Measurements from ENCODE around the gene ATP6V1G3. TPM values are rescaled to one million over a fixed set of nuclear protein-coding genes. Genes with fewer than 3 reads are reported as not detected.

ATP6V1G3 gene
- total and polyA plus RNA-seq, 7 donors, result not detected

- no peaks in the 10 kb centered on the region for H3K9me3 ChIP-seq
- WGBS, 2 donors, result 91 to 93% methylated on average over 6 of the region's 6 CpGs
- no peaks in the 10 kb centered on the region for H3K27me3 ChIP-seq
- peaks cover 0 to 4% (median 0%) of the 10 kb centered on the region in 4 donors for H3K4me1 ChIP-seq
- H3K4me3 ChIP-seq, result no peak overlapping the region
- H3K36me3 ChIP-seq, result no peaks in the 10 kb centered on the region
- H3K27ac ChIP-seq, result no peak overlapping the region
- TF ChIP-seq POLR2A (IDR thresholded peaks at IDR 0.05), result no peak
- TF ChIP-seq, protein P1, sequence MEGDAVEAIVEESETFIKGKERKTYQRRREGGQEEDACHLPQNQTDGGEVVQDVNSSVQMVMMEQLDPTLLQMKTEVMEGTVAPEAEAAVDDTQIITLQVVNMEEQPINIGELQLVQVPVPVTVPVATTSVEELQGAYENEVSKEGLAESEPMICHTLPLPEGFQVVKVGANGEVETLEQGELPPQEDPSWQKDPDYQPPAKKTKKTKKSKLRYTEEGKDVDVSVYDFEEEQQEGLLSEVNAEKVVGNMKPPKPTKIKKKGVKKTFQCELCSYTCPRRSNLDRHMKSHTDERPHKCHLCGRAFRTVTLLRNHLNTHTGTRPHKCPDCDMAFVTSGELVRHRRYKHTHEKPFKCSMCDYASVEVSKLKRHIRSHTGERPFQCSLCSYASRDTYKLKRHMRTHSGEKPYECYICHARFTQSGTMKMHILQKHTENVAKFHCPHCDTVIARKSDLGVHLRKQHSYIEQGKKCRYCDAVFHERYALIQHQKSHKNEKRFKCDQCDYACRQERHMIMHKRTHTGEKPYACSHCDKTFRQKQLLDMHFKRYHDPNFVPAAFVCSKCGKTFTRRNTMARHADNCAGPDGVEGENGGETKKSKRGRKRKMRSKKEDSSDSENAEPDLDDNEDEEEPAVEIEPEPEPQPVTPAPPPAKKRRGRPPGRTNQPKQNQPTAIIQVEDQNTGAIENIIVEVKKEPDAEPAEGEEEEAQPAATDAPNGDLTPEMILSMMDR (IDR thresholded peaks at IDR 0.05), result no peak
- no peak for TF ChIP-seq POLR2AphosphoS5 (IDR thresholded peaks at IDR 0.05)
- no peak for TF ChIP-seq EP300 (IDR thresholded peaks at IDR 0.05)
- no peak for DNase-seq
- intact Hi-C loops (cut with DNase I), result no loop called here
Observed at GRCh38 chr1:198496216-198497143, 44.0 kb downstream of the ATP6V1G3 start.

DNA sequence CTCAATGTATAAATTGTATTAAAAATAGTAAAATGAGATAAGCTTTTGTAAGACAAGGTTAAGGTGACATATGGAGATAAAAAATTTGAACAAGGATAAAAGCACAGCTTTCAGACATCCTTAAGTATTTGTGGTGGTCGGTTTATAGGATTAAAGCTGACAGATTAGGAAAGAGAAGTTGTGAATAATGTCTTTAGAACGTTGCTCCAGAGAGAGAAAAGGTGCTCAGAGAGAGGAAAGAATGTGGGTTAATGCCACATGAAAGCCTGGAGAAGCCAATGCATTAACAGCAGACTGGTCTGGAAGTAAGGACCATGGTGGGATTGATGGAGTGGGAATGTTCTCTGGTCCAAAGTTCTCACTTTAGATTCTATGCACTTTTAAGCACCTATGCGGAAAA, 44.8 kb downstream of the ATP6V1G3 start:
- Histone ChIP-seq H3K27ac (no peak overlapping the region), H3K4me1 (peaks cover 0 to 4% (median 0%) of the 10 kb centered on the region in 4 donors), H3K9me3 (no peaks in the 10 kb centered on the region), H3K36me3 (no peaks in the 10 kb centered on the region), H3K4me3 (no peak overlapping the region), H3K27me3 (no peaks in the 10 kb centered on the region)
- no peak for TF ChIP-seq POLR2A (IDR thresholded peaks at IDR 0.05)
- no peak for TF ChIP-seq POLR2AphosphoS5 (IDR thresholded peaks at IDR 0.05)
- TF ChIP-seq, protein P1 (IDR thresholded peaks at IDR 0.05), result no peak
- TF ChIP-seq EP300 (IDR thresholded peaks at IDR 0.05), result no peak
- 75 to 84% methylated on average over 3 of the region's 3 CpGs for WGBS, 2 donors
- intact Hi-C loops (cut with DNase I), result no loop called here
- DNase-seq, result no peak

DNA sequence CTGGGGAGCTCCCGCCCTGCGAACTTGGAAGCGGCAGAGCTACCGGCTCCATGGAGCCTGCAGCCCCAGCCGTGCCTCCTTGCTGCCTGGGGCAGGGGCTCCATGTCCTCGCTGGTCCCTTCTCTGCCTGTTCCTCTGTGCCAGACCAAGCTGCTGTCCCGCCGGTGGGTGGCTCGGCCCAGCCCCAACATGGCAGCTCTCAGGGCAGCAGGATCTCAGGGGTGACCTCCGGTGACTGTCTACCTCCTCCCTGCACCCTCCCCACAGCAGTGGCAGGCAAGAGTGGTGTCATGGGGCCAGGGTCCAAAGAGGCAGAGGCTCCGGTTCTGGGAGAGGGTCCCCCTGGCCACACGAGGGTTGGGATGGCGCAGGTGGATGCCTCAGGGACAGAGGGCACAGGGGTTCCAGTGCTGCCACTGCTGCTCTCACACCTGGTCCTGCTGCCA, 45.8 kb downstream of the ATP6V1G3 start:
- 96% methylated on average over 13 of the region's 13 CpGs for WGBS, 2 donors
- intact Hi-C loops (cut with DNase I), result no loop called here

GRCh38 chr1:198494139-198494538, 46.3 kb downstream of the ATP6V1G3 start:
- H3K36me3 ChIP-seq, result no peaks in the 10 kb centered on the region
- H3K4me3 ChIP-seq, result no peak overlapping the region
- H3K27ac ChIP-seq, result no peak overlapping the region
- intact Hi-C loops (cut with DNase I), result no loop called here
- peaks cover 0 to 4% (median 0%) of the 10 kb centered on the region in 4 donors for H3K4me1 ChIP-seq
- TF ChIP-seq, protein P1 (IDR thresholded peaks at IDR 0.05), result no peak
- TF ChIP-seq POLR2A (IDR thresholded peaks at IDR 0.05) (no peak), EP300 (IDR thresholded peaks at IDR 0.05) (no peak), POLR2AphosphoS5 (IDR thresholded peaks at IDR 0.05) (no peak)
- DNase-seq, result no peak
- H3K9me3 ChIP-seq, result no peaks in the 10 kb centered on the region
- no peaks in the 10 kb centered on the region for H3K27me3 ChIP-seq
- 96 to 99% methylated on average over 5 of the region's 5 CpGs for WGBS, 2 donors

More for the DNA sequence above, 45.8 kb downstream of the ATP6V1G3 start:
- TF ChIP-seq POLR2A (IDR thresholded peaks at IDR 0.05) (no peak), EP300 (IDR thresholded peaks at IDR 0.05) (no peak), POLR2AphosphoS5 (IDR thresholded peaks at IDR 0.05) (no peak)
- TF ChIP-seq, protein P1 (IDR thresholded peaks at IDR 0.05), result no peak
- no peak overlapping the region for H3K4me3 ChIP-seq
- H3K4me1 ChIP-seq, result peaks cover 0 to 4% (median 0%) of the 10 kb centered on the region in 4 donors
- no peaks in the 10 kb centered on the region for H3K27me3 ChIP-seq
- no peaks in the 10 kb centered on the region for H3K9me3 ChIP-seq
- H3K36me3 ChIP-seq, result no peaks in the 10 kb centered on the region
- no peak for DNase-seq
- H3K27ac ChIP-seq, result no peak overlapping the region

Measured in sigmoid colon (tissue), 7 donors.